Stimulated activated CD4-positive, alpha-beta T cell treated with anti-CD3 and anti-CD28 coated beads, Interleukin-4, amount 100 ng/mL, for 1 hour (primary cell): ENCODE results near the gene SHPK.
A peak's percentile ranks its signal among the peaks of the same experiment; 100 is the strongest.
"Not testable (repeated sequence)": the region's sequence is repeated elsewhere in the genome, so short reads cannot be mapped to it uniquely, and the experiment has no call there.

Experiments
- DNase-seq: peaks from one replicate; pipeline ENCODE4 v3.0.0-alpha.2; 2020

The SHPK gene

DNA sequence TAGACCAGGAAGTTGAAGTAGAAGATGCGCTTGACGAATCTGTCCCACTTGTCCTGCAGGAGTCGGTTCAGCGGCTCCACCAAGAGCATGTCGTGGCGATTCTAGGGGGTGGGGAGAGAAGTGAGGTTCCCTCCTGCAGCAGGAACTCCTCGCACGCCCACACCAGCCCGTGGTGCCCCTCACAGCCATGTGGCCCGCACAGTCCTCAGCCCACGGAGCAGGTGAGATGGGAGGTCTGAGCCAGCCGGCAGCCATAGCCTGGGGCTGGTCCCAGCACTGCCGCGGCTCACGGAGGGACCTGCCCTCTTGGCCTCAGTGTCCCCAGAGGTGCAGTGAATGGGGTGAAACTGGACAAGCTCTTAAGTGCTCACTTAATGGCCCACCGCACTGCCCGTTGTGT is 50.2 kb downstream of the SHPK start:
- no peak for DNase-seq

- no peak for DNase-seq
These were observed 52.6 kb downstream of the SHPK start for GRCh38 chr17:3583456-3583855.

- DNase-seq: no peak
These were observed 53.1 kb downstream of the SHPK start for GRCh38 chr17:3582915-3583314.

DNA sequence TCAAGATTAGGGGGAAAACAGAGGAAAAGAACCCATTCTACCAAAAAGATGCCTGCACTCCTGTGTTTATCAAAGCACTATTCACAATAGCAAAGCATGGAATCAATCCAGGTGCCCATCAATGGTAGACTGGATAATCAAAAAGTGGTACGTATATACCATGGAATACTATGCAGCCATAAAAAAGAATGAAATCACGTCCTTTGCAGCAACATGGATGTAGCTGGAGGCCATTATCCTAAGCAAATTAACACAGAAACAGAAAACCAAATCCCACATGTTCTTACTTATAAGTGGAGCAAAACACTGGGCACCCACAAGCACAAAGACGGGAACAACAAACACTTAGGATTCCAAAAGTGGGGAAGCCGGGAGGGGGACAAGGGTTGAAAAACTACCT is 57.4 kb downstream of the SHPK start:
- DNase-seq: not testable (repeated sequence)

DNA sequence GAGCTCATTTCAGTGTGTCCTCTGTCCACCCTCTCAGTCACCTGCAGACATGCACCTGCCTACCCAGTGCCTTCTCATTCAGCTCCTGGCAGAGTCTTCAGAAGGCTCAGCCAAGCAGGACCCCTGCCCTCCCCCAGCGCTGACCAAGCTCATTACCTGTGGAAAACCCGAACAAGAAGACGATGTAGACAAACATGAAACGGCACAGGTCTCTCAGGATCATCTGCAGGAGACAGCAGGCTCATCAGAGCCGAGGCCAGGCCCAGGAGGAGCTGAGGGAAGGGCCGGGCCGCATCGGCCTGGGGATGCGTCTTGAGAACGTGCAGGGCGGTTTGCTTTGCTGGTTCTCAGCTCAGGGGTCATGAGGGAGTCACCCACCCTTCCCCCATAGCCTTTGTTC is 59.1 kb downstream of the SHPK start:
- DNase-seq: no peak

DNA sequence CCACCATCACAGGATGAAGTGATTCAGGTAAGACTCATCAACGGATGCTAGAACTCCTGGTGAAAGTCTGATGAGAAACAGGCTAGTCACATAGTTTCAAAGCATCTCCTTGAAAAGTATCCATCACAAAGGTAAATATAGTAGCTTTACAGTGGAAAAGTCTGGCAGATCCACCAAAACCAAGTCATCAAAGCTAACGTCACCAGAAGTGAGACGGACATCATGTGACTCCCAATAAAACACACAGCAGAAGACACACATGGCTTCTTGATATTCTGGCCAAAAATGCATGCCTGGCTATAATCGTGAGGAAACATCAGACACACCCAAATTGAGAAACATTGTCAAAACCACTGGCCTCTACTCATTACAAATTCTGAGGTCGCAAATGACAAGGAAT is 60.5 kb downstream of the SHPK start:
- DNase-seq: no peak

- DNase-seq: no peak
These were observed 61.8 kb downstream of the SHPK start for GRCh38 chr17:3574231-3574630.

DNA sequence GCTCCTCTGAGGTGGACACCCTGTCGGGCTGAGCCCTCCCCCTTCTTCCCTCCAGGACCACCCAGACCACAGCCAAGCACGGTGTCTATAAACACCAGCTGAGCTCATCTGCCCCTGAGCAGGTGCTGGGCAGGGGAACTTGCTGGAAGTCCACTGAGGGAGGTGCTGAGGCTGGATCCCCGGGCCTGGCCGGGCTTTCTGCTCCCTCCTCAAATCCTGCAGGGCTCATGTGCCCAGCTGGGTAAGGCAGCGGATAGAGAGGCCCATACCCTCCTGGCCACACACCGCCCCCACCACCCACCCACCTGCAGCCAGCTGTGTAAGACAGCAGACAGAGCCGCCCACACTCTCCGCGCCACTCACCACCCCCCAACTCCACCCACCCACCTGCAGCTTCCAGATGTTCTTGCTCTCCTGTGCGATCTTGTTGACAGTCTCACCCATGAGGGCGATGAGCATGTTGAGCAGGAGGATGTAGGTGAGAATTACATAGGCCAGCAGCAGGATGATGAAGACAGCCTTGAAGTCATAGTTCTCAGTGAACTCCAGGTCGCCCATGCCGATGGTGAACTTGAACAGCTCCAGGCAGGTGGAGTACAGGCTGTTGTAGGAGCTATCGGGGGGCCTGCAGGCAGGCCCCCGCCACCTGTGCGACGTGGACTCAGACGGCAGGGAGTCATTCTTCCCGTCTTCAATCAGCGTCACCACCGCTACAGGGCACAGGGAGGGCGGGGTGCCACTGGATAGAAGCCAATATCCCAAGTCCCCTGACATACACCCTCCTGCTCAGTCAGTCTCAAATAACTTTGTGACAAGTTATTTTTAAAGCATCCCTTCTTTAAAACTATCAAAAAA is 62.6 kb downstream of the SHPK start:
- DNase-seq: no peak

DNA sequence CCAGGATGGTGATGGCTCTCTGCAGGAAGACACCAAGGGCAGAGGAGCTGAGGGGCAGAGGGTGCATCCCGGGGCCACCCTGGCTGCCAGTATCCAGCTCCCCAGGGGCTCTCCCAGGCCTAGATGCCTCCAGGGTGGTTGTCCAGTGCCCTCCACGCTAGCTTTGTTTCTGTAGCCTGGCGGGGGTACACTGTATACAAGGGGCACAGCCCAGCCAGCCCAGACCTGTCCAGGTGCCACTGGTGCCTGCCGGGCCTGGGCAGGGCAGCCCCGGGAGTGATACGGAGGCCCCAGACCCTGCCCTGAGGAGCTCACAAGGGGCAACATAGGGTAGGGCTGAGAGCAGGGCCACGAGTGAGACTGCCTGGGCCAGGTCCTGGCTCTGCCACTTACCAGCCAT is 63.8 kb downstream of the SHPK start:
- no peak for DNase-seq

GRCh38 chr17:3571043-3571900 is 64.8 kb downstream of the SHPK start:
- DNase-seq: no peak

- DNase-seq: no peak
These were observed 66.4 kb downstream of the SHPK start for GRCh38 chr17:3569534-3570137.

DNA sequence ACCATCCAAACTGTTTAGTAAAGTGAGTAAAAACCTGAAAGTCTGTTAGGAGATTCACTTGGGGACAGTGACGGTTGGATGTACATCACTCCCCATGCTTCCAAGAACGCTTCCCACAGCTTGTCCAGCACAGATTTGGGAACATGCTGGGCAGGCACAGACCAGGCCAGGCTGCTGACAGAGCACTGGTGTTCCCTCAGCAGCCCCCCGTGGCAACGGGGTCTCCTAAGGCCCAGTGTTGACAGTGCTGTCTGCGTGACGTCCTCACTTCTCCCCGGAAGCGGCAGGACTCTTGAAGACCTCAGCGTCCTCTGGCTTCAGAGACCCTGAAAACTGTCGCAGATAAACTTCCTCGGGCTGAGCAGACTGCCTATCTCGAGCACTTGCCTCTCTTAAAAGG is 69.5 kb downstream of the SHPK start:
- no peak for DNase-seq

- DNase-seq: no peak
These were observed 70.9 kb downstream of the SHPK start for GRCh38 chr17:3565143-3565542.

DNA sequence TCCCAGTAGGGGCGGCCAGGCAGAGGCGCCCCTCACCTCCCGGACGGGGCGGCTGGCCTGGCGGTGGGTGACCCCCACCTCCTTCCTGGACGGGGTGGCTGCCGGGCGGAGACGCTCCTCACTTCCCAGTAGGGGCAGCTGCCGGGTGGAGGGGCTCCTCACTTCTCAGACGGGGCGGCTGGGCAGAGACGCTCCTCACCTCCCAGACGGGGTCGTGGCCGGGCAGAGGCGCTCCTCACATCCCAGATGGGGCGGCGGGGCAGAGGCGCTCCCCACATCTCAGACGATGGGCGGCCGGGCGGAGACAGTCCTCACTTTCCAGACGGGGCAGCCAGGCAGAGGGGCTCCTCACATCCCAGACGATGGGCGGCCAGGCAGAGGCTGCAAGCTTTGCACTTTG is 71.8 kb downstream of the SHPK start:
- DNase-seq: not testable (repeated sequence)

GRCh38 chr17:3559270-3559645 is 76.8 kb downstream of the SHPK start:
- no peak for DNase-seq

- DNase-seq: peak; percentile 39
These were observed 77.3 kb downstream of the SHPK start for GRCh38 chr17:3558603-3559269.
